SU-DHL-6 (cell line): ENCODE results near the gene PHRF1.

Experiments used
- EZH2phosphoT487 ChIP-seq: fragments of 200-600 bp; sonication (generic), shearing (Covaris generic); conservative IDR thresholded peaks from 2 replicates; pipeline ENCODE4 v1.6.1; 2018; ENCODE audit warnings: mild to moderate bottlenecking, antibody characterized with exemption, low read length, moderate library complexity, mixed read lengths
- TF ChIP-seq, protein P1 (sequence below): fragments of 200-600 bp; sonication (generic); IDR thresholded peaks from one replicate; pipeline ENCODE4 v1.5.1; 2017; ENCODE audit warnings: antibody characterized with exemption, mild to moderate bottlenecking, low read length, moderate library complexity; ENCODE audit not compliant: insufficient read depth, poor library complexity, severe bottlenecking

DNA sequence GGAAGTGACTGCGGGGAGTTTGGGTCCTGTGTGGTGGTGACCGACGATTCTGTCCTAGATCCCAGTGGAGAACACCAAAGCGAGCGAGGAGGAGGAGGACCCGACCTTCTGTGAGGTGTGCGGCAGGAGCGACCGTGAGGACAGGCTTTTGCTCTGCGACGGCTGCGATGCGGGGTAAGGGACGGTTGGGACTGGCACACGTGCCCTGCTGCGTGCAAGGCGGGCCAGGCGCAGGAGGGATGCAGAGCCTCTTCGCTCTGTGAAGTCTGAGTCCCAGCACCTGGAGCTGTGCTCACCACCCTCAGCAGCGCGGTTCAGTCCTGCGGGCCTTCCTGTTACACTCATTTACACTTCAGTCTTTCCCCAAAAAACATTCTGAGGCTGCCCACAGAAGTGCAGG, 16.2 kb downstream of the PHRF1 start:
- TF ChIP-seq, protein P1, sequence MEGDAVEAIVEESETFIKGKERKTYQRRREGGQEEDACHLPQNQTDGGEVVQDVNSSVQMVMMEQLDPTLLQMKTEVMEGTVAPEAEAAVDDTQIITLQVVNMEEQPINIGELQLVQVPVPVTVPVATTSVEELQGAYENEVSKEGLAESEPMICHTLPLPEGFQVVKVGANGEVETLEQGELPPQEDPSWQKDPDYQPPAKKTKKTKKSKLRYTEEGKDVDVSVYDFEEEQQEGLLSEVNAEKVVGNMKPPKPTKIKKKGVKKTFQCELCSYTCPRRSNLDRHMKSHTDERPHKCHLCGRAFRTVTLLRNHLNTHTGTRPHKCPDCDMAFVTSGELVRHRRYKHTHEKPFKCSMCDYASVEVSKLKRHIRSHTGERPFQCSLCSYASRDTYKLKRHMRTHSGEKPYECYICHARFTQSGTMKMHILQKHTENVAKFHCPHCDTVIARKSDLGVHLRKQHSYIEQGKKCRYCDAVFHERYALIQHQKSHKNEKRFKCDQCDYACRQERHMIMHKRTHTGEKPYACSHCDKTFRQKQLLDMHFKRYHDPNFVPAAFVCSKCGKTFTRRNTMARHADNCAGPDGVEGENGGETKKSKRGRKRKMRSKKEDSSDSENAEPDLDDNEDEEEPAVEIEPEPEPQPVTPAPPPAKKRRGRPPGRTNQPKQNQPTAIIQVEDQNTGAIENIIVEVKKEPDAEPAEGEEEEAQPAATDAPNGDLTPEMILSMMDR, result no peak
- TF ChIP-seq EZH2phosphoT487, result no peak
